ENCODE results near the gene CFAP46.

DNA sequence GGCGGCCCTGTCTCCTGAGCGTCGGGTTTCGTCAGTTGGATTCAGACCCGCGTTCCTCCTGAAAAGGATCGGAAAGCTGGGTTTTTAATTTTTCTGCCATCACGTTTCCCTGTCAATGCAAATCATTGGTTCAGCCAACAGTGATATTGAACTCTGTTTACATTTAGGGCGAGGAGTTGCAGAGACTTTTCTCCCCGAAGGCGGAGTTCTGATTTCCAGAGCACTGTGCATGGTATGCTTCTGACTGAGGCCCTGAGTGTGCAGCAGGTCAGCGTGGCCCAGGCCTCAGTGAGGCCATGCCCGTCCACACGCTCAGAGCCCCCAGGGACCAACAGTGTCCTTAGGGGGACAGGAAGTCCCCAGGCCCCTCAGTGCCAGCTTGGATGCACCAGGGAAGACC lies 183.5 kb downstream of the CFAP46 start:
- no peak for TF ChIP-seq CEBPB (IDR thresholded peaks at IDR 0.05; ENCODE audit: low read depth, low read length)
- TF ChIP-seq, protein P1, sequence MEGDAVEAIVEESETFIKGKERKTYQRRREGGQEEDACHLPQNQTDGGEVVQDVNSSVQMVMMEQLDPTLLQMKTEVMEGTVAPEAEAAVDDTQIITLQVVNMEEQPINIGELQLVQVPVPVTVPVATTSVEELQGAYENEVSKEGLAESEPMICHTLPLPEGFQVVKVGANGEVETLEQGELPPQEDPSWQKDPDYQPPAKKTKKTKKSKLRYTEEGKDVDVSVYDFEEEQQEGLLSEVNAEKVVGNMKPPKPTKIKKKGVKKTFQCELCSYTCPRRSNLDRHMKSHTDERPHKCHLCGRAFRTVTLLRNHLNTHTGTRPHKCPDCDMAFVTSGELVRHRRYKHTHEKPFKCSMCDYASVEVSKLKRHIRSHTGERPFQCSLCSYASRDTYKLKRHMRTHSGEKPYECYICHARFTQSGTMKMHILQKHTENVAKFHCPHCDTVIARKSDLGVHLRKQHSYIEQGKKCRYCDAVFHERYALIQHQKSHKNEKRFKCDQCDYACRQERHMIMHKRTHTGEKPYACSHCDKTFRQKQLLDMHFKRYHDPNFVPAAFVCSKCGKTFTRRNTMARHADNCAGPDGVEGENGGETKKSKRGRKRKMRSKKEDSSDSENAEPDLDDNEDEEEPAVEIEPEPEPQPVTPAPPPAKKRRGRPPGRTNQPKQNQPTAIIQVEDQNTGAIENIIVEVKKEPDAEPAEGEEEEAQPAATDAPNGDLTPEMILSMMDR (conservative IDR thresholded peaks at IDR 0.05; ENCODE audit: low read depth, low read length): no peak
- TF ChIP-seq, protein P2, sequence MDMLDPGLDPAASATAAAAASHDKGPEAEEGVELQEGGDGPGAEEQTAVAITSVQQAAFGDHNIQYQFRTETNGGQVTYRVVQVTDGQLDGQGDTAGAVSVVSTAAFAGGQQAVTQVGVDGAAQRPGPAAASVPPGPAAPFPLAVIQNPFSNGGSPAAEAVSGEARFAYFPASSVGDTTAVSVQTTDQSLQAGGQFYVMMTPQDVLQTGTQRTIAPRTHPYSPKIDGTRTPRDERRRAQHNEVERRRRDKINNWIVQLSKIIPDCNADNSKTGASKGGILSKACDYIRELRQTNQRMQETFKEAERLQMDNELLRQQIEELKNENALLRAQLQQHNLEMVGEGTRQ (IDR thresholded peaks at IDR 0.05; ENCODE audit: low read depth, low read length): no peak
- no peak for TF ChIP-seq MAFK (IDR thresholded peaks at IDR 0.05; ENCODE audit: low read depth, low read length)
- no peak for TF ChIP-seq POLR2A (IDR thresholded peaks at IDR 0.05; ENCODE audit: low read depth, low read length)
- TF ChIP-seq RAD21 (IDR thresholded peaks at IDR 0.05; ENCODE audit: low read length): no peak
- no peak for TF ChIP-seq MAZ (IDR thresholded peaks at IDR 0.05; ENCODE audit: borderline replicate concordance, low read depth, low read length)
